ENCODE results near the gene GYPE.
"Not testable (repeated sequence)": the region's sequence is repeated elsewhere in the genome, so short reads cannot be mapped to it uniquely, and the experiment has no call there.

- TF ChIP-seq, protein P1, sequence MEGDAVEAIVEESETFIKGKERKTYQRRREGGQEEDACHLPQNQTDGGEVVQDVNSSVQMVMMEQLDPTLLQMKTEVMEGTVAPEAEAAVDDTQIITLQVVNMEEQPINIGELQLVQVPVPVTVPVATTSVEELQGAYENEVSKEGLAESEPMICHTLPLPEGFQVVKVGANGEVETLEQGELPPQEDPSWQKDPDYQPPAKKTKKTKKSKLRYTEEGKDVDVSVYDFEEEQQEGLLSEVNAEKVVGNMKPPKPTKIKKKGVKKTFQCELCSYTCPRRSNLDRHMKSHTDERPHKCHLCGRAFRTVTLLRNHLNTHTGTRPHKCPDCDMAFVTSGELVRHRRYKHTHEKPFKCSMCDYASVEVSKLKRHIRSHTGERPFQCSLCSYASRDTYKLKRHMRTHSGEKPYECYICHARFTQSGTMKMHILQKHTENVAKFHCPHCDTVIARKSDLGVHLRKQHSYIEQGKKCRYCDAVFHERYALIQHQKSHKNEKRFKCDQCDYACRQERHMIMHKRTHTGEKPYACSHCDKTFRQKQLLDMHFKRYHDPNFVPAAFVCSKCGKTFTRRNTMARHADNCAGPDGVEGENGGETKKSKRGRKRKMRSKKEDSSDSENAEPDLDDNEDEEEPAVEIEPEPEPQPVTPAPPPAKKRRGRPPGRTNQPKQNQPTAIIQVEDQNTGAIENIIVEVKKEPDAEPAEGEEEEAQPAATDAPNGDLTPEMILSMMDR (IDR thresholded peaks at IDR 0.05), result not testable (repeated sequence)
- not testable (repeated sequence) for TF ChIP-seq POLR2A (IDR thresholded peaks at IDR 0.05)
Measured at GRCh38 chr4:143829239-143829620, 76.1 kb downstream of the GYPE start.
